HG03108 (cell line): ENCODE data around the gene LSR.

Source experiments
- ATAC-seq: cut with Tn5 transposase; IDR thresholded peaks from one replicate; pipeline ENCODE4 v1.9.1; 2021; ENCODE audit warnings: moderate library complexity; ENCODE audit not compliant: unreplicated experiment

Gene LSR

DNA sequence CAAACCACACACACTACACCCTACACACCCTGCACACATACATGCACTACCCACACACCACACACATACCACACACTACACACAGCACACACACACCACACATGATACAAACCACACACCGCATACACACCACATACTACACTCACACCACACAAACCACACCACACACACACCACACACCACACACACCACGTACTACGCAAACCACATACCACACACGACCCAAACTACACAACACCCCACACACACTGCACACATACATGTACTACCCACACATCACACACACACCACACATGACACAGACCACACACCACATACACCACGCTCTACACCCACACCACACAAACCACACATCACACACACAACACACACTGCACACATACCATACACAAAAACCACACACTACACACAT, 49.8 kb downstream of the LSR start:
- no peak for ATAC-seq

- no peak for ATAC-seq
Observed at GRCh38 chr19:35299523-35300338, 50.9 kb downstream of the LSR start.

- no peak for ATAC-seq
Observed at GRCh38 chr19:35300339-35300649, 51.5 kb downstream of the LSR start.

GRCh38 chr19:35301961-35302360, 53.2 kb downstream of the LSR start:
- ATAC-seq: no peak

DNA sequence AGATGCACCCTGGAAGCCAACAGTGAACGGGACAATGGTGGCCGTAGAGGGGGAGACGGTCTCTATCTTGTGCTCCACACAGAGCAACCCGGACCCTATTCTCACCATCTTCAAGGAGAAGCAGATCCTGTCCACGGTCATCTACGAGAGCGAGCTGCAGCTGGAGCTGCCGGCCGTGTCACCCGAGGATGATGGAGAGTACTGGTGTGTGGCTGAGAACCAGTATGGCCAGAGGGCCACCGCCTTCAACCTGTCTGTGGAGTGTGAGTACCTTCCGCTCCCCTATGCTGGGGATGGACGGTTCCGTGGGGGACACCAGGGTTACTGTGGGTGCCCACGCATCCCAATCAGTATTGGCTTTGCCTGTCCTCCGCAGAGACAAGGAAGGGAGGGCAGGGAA, 53.6 kb downstream of the LSR start:
- ATAC-seq: no peak

GRCh38 chr19:35303357-35303915, 54.6 kb downstream of the LSR start:
- no peak for ATAC-seq

- ATAC-seq: no peak
Observed at GRCh38 chr19:35304036-35304435, 55.2 kb downstream of the LSR start.

GRCh38 chr19:35305181-35305580, 56.4 kb downstream of the LSR start:
- no peak for ATAC-seq

- no peak for ATAC-seq
Observed at GRCh38 chr19:35306473-35307246, 57.9 kb downstream of the LSR start.

GRCh38 chr19:35307931-35308330, 59.1 kb downstream of the LSR start:
- ATAC-seq: no peak

DNA sequence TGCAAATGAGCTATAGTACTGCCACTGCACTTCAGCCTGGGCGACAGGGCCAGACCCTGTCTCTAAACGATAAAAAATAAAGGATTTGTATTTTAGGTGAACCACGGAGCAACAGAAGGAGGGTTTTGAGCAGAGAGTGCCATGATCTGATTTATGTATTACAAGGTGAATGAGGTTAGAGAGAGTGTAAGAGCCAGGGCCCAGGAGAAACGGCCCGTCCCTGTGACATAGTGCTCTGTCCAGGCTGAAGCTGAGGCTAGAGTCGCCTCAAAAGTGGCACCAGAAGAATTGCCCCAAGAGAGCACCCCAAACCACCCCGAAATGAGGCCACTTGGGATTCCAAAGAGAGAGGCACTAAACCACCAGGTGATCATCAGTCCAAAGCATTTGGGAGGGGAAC, 60.1 kb downstream of the LSR start:
- no peak for ATAC-seq

- ATAC-seq: no peak
Observed at GRCh38 chr19:35309481-35310279, 60.9 kb downstream of the LSR start.

DNA sequence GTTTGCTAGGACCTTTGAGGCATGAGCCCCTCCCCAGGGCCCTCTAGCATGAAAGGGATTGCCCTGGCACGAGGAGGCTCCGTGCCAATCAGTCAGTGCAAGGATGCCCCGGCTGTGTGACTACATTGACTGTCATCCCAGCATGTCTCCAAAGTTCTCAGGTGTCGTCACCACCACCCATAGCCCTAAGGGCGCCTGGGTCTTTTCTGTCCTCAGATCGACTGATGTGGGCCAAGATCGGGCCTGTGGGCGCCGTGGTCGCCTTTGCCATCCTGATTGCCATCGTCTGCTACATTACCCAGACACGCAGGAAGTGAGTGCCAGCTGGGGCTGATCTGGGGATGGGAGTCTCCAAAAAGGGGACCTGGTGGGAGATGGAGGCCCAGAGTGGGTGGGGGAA, 61.5 kb downstream of the LSR start:
- no peak for ATAC-seq

DNA sequence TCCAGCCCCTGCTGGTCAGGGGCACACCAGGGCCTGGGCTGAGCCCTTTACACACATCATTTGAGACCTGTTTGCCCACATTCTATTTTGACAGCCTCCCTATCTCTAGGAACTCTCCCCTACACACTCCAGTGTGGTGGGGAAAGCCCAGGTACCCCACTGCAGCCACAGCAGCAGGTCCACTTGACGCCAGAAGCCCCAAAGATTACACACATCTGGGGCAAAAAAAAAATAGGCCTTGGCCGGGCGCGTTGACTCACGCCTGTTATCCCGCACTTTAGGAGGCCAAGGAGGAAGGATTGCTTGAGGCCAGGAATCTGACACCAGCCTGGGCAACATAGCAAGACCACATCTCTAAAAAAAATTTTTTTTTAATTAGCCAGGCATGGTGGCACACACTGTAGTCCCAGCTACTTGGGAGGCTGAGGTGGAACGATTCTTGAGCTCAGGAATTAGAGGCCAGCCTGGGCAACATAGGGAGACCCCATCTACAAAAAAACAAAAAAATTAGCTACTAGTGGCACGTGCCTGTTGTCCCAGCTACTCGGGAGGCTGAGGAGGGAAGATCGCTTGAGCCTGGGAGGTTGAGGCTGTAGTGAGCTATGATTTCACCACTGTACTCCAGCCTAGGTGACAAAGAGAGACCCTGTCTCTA, 62.1 kb downstream of the LSR start:
- no peak for ATAC-seq

GRCh38 chr19:35311901-35312665, 63.3 kb downstream of the LSR start:
- ATAC-seq: no peak

GRCh38 chr19:35313587-35313986, 64.8 kb downstream of the LSR start:
- ATAC-seq: no peak

DNA sequence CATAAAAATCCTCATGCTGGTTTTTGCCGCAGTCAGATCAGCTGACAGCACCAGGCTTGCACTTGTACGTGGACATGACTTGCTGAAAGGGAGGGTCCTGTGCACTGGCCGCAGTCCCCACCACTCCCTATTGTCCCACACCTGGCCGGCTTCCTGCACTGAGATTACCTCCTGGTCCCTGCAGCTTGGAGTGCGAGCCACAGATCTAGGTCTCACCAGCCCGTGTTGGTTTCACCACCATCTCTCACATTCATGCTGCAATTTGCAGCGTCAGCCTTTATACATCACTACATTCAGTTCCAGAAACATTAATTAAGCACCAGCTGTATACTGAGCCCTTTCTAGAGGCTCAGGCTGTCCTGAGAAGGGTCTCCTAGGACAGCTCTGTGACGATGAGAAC, 65.2 kb downstream of the LSR start:
- ATAC-seq: no peak

DNA sequence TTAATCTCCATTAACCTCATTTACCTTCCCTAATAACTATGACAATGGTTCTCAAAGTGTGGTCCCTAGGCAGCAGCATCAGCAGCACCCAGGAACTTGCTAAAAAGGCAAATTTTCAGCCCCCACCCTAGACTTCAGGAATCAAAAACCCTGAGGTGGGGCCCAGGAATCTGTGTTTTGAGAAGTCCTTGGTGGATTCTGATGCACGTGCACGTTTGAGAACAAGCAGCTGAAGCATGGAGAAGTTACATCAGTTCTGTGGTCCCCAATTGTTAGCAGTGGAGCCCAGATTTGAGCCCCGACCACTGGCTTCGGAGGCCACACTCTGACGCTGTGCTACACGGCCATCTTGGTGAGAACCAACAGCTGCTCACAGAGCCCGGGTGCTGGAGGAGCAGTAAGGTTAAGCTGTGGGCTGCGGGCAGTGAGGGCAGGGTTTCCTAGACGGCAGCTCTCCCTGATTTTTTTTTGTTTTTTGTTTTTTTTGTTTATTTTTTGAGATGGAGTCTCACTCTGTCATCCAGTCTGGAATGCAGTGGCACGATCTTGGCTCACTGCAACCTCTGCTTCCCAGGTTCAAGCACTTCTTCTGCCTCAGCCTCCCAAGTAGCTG, 66.2 kb downstream of the LSR start:
- no peak for ATAC-seq

DNA sequence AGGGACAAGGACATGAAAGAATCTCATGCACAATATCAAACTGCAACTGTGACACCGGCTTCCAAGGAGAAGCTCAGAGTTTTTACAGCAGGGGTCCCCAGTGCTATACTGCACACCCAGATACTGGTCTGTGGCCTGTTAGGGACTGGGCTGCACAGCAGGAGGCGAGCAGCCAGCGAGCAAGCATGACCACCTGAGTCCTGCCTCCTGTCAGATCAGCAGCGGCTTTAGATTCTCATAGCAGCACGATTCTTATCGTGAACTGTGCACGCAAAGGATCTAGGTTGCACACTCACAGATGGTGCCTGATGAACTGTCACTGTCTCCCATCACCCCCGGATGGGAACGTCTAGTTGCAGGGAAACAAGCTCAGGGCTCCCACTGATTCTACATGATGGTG, 67.1 kb downstream of the LSR start:
- ATAC-seq: no peak

GRCh38 chr19:35316560-35316959, 67.8 kb downstream of the LSR start:
- ATAC-seq: no peak
